ENCODE results near the gene ZCCHC7. TPM values are rescaled to one million over a fixed set of nuclear protein-coding genes. Genes with fewer than 3 reads are reported as not detected.

Gene ZCCHC7
- polyA plus RNA-seq, 2 of the 4 experiments (the other 2 are of a cell fraction): 15.7 to 30.0 TPM

GRCh38 chr9:37381094-37381741, 260.8 kb downstream of the ZCCHC7 start:
- ChIA-PET POLR2A (no interaction called here), CTCF (interaction anchor here (0.5 to 1.6 kb wide), 4 partner anchors 13 to 508 kb away, joined by 3 to 5 read pairs (median 3); no protein-coding TSS in a partner anchor)
- TF ChIP-seq POLR2A (IDR thresholded peaks at IDR 0.05; ENCODE audit: low read length): no peak
- no peak for TF ChIP-seq RCOR1 (IDR thresholded peaks at IDR 0.05; ENCODE audit: low read depth, low read length)
- TF ChIP-seq MAZ (IDR thresholded peaks at IDR 0.05; ENCODE audit: borderline replicate concordance, low read depth, low read length): no peak
- no peak for TF ChIP-seq BHLHE40 (IDR thresholded peaks at IDR 0.05; ENCODE audit: low read depth, low read length)
- no peak for TF ChIP-seq FOXS1 (CRISPR knock-in tag; IDR thresholded peaks at IDR 0.05)
- TF ChIP-seq RFX5 (IDR thresholded peaks at IDR 0.05): no peak
- no peak for TF ChIP-seq USF2 (IDR thresholded peaks at IDR 0.05)
- TF ChIP-seq NFE2L2 (conservative IDR thresholded peaks at IDR 0.05; ENCODE audit: low read length): no peak
- TF ChIP-seq BCL3 (IDR thresholded peaks at IDR 0.05): no peak
- TF ChIP-seq NR3C1 (IDR thresholded peaks at IDR 0.05): no peak
- TF ChIP-seq GATA3 (IDR thresholded peaks at IDR 0.05; ENCODE audit: borderline replicate concordance): no peak
- TF ChIP-seq HOXA7 (CRISPR knock-in tag; IDR thresholded peaks at IDR 0.05): no peak
- TF ChIP-seq JUN (IDR thresholded peaks at IDR 0.05): no peak
- TF ChIP-seq RAD21 (conservative IDR thresholded peaks at IDR 0.05 in 1 of 2, IDR thresholded peaks at IDR 0.05 in 1 of 2): no peak
- TF ChIP-seq FOSL2 (IDR thresholded peaks at IDR 0.05): no peak
- TF ChIP-seq FOSL2 (CRISPR knock-in tag; IDR thresholded peaks at IDR 0.05): no peak
- no peak for TF ChIP-seq ELK1 (IDR thresholded peaks at IDR 0.05; ENCODE audit: low read depth, low read length)
- TF ChIP-seq ZNF302 (CRISPR knock-in tag; IDR thresholded peaks at IDR 0.05): no peak
- TF ChIP-seq EHMT2 (IDR thresholded peaks at IDR 0.05; ENCODE audit: low read depth): no peak
- Histone ChIP-seq H3K4me2 (no peak overlapping the region), H3K4me3 (no peak overlapping the region), H3K4me1 (no peaks in the 10 kb centered on the region), H3K9me3 (no peaks in the 10 kb centered on the region), H3K27ac (no peak overlapping the region)
- no peak for ATAC-seq
- WGBS (ENCODE audit: missing lambda C conversion rate): 69% methylated on average over 11 of the region's 11 CpGs
- no peak for DNase-seq (ENCODE audit: low read depth in 1 of 2, low spot score in 1 of 2)
- FAIRE-seq: no peak

GRCh38 chr9:37382161-37382981, 262.0 kb downstream of the ZCCHC7 start:
- H3K4me3 ChIP-seq: no peak overlapping the region
- CTCF ChIA-PET: interaction anchor here (0.6 to 1.6 kb wide), 5 partner anchors 13 to 750 kb away, joined by 3 to 5 read pairs (median 4); no protein-coding TSS in a partner anchor
- POLR2A ChIA-PET: no interaction called here
- no peak overlapping the region for H3K27ac ChIP-seq
- FAIRE-seq (no peak), DNase-seq (ENCODE audit: low read depth in 1 of 2, low spot score in 1 of 2) (no peak), ATAC-seq (no peak)
- no peak overlapping the region for H3K4me2 ChIP-seq
- H3K4me1 ChIP-seq: no peaks in the 10 kb centered on the region
- TF ChIP-seq EP300 (IDR thresholded peaks at IDR 0.05): no peak
- no peak for TF ChIP-seq POLR2AphosphoS2 (conservative IDR thresholded peaks at IDR 0.05; ENCODE audit: low read length)
- WGBS (ENCODE audit: missing lambda C conversion rate): 50% methylated on average over 14 of the region's 14 CpGs
- H3K9me3 ChIP-seq: no peaks in the 10 kb centered on the region
